ENCODE data around the gene DNER.
"Not testable (repeated sequence)": the region's sequence is repeated elsewhere in the genome, so short reads cannot be mapped to it uniquely, and the experiment has no call there.

The DNER gene

GRCh38 chr2:229614021-229614420 lies 100.3 kb downstream of the DNER start:
- not testable (repeated sequence) for ATAC-seq

DNA sequence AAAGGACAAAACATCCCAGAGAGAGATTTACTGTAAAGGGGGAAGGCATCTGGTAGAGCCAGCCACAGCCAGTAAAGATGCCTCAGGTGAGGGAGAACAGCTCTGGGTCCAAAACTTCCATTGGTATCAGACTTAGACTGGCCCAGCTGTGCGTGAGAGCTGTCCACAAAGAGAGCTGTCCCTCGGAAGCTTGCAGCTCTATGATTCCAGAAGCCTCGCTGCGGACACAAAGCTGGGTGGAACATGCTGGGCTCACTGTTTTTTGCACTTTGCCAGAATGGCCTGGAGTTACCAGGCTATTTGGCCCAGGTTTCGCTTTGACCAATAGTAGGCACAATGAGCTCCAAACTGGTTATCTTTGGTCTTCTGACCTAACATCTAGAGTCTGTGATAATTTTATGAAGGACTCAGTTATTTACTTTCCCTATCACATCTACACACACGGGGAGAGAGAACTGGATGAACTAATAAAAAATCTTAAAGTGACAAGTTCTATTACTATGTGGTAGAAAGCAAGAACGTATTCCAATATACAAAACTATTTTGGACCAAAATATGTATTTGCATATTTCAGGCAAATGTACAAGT lies 101.9 kb downstream of the DNER start:
- no peak for ATAC-seq

DNA sequence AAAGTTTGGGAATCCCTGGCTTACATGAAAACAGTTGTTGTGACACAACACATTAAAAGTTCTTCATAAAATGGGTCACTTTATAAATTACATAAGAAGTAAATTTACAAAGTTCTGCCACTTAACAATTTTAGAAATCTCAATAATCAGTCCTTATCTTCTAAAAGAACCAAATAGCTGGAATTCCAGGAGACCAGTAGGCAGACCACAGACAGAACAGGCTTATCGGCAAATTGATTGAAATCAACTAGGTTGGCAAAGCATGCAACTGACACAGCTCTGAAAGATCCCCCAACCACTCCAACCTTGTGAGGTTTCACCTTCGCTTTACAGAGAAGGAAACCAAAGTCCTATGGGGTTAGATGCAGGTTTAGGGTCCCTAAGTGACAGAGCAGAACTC lies 103.0 kb downstream of the DNER start:
- no peak for ATAC-seq

DNA sequence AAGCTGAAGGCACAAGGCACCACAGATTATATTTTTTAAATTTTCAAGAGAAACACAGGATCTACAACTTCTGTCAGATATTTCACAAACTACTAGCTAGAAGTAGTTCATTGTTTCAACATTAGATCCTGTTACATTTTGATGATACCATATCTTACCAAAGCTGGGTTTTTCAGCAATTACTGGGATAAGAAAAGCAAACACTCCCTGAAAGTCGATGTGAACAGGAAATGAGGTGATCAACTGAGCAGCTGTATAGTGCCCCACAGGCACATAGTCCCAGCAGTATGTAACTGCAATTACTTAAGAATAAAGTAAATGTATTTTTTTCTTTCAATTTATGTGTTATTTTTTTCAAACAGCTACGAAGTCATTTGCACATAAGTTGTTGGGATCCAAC lies 103.5 kb downstream of the DNER start:
- no peak for ATAC-seq

- ATAC-seq = no peak
These were observed 104.0 kb downstream of the DNER start for GRCh38 chr2:229610333-229610732.

- no peak for ATAC-seq
These were observed 112.4 kb downstream of the DNER start for GRCh38 chr2:229601936-229602335.

DNA sequence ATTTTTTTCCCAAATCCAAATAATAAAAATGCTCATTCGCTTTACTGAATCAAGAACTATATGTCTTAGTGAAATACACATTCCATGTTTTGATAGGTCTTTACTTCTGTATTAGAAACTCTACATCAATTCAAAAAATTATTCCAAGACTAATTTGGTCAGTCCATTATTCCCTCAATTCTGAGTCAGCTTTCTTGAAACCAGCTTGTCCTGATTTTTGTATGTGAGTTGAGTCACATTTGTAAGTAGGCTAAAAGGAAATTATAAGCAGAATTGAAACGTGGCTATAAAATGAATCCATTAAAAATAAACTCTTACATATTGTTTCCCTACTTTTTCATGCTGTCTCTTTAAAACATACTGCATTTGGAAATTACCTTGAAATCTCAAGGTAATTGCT lies 113.0 kb downstream of the DNER start:
- ATAC-seq = no peak

GRCh38 chr2:229598227-229598626 lies 116.1 kb downstream of the DNER start:
- ATAC-seq = no peak

DNA sequence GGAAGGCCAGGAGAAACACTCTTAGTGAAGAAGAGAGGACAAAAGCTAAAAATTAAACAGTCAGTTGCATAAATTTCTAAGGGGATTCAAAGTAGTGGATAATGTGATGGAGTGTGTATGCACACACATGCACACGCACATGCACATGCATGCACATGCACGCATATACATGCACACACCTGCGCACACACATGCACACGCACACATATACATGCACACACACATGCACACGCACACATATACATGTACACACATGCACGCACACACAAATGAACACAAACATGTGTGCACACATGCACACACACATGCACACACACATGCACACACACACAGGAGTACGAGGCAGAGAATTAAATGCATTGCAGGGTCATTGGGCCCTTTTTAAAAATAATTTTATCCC lies 117.6 kb downstream of the DNER start:
- no peak for ATAC-seq

DNA sequence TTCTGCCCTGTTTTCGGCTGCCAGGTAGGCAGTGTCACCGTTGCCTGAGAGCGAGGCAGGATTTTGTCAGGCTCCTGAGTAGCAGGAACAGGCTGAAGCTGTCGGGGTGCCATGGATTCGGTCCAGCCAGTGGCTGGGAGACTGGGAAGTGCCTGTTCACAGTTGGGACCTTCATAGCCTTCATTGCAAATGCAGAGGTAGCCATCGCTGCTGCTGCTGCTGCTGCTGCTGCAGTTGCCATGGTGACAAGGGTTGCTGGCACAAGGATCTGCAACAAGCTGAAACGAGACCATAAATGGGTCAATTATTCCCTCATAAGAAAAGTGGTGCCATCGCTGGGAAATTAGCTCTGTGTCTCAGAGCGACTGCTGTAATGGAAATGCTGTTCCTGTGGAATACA lies 122.7 kb downstream of the DNER start:
- no peak for ATAC-seq

- no peak for ATAC-seq
These were observed 127.3 kb downstream of the DNER start for GRCh38 chr2:229586746-229587705.

- ATAC-seq = no peak
These were observed 128.3 kb downstream of the DNER start for GRCh38 chr2:229586012-229586411.

DNA sequence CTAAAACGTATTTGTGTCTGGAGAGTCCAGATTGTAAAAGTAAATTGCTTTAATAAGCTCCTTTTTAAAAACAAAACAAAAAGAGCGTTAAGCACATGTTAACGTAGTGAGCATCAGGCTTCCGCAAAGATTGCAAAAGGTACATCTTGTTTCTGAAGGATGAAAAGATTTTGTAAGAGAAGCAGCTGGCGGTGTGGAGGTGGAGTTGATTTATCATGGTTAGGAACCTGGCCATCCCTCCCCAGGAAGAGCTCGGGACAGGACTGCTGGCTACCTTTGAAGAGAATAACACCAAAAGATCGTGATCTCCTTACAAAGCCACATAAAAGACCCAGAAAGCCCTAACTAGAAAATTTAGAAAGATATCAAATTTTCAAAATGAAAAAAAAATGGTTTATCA lies 132.2 kb downstream of the DNER start:
- no peak for ATAC-seq

DNA sequence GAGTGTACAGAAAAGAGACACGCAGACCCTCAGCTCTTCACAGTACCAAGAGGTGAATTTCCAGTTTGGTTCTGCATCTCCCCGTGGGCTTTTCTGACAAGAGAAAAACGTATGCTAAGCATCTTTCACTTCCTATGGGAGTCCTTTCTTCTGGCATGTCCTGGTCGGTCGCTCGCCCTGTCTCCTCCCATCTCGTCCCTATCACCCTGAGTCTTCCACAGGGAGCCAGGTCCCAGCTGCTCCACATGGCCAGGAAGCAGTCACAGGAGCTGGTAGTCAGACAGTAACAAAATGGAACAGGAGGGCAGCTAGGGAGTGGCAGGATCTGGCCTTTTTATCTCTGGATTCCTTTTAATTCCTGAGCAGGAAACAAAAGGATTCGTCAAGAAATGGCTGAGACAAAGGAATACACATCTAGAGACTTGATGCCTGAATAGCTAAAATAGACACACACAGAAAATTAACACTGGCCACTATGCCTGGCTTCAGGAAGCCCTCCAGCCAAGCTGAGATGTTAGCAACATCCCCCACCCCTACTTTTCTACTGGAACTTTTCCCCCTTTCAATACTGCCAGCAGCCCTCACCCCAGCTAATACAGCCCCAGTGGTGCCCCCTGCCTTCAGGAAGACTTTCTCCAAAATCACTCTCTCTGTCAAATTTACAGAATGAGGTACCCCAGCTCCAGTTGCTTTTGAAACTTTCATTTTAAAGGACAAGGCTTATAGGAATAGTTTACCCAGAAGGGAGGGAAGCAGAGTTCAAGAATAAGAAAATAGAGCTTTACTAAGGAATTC lies 136.1 kb downstream of the DNER start:
- no peak for ATAC-seq

DNA sequence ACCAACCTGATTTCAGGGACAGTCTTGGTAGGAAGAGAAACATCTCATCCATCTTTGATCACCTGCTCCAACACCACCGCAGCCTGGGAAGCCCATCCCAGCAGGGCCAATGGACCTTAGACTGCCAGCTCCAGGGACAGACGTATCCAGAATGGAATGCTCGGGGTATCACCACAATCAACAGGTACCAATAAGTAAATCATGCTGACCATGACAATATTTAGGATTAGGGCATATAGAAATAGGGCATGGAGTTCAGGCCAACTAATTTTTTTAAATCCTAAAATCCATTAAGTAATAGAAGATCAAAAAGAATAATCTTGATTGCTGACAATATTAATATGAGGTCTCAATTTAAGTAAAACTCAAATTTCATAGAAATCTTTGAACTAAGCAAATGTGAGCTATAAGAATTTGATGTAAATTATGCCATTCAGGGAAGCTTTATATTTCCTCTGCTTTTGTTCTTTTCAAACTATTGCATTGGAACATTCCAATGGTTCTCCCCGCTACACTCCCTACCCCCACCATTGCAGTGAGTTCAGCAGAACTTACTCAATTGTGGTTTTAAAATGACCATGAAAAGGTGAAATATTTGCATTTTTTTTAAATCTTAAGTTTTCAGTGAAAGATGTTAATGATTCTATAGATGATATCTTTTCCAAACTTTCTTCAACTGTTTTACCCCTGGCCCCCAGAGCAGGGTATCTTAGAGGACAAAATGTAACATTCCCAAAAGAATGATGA lies 138.6 kb downstream of the DNER start:
- no peak for ATAC-seq

- no peak for ATAC-seq
These were observed 141.7 kb downstream of the DNER start for GRCh38 chr2:229572507-229573271.

DNA sequence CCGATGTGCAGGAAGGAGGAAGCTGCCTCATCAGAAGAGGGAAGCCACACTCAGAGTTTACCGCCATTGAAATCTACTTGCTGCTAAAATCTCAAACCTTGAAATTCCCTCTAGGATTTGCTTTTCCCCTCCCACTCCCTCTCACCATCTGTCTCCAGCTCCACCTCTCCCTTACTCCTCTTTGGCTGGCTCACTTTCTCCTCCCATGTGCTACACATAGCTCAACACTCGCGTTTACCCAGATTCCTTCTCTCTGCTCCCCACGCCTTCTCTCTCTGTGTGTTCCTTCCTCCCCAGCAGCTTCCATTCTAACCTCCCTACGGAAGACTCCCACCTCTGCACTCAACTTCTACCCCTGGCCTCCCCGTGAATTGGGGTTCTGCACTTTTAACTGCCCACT lies 143.1 kb downstream of the DNER start:
- no peak for ATAC-seq

DNA sequence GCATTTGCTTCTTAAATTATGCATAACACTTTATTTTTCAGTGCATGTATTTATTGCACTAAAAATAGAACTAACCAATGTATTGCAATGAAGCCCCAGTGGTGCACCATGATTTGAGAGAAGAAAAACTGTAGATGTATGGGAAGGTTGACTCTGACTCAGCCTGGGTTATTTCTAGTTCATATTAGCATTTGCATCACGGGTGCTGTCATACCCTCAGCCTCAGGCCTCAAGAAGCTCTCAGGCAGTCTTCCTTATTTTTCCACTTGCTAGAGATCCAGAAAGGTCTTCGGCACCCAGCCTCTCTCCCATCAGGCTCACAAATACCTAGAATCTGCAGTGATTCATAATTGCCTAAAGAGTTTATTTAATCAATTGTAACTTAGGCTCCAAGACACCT lies 148.0 kb downstream of the DNER start:
- no peak for ATAC-seq

DNA sequence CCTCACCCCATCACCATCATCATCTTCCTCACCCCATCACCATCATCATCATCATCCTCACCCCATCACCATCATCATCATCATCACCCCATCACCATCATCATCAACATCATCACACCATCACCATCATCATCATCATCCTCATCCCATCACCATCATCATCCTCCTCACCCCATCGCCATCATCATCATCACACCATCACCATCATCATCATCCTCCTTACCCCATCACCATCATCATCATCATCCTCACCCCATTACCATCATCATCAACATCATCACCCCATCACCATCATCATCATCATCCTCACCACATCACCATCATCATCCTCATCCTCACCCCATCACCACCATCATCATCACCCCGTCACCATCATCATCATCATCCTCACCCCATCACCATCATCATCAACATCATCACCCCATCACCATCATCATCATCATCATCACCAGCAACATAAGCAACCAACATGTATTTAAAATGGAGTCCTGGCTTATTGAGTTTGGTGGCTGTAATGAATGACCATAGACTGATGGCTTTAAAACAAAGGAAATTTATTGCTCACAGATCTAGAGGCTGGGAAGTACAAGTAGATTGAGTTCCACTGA lies 150.0 kb downstream of the DNER start:
- no peak for ATAC-seq

DNA sequence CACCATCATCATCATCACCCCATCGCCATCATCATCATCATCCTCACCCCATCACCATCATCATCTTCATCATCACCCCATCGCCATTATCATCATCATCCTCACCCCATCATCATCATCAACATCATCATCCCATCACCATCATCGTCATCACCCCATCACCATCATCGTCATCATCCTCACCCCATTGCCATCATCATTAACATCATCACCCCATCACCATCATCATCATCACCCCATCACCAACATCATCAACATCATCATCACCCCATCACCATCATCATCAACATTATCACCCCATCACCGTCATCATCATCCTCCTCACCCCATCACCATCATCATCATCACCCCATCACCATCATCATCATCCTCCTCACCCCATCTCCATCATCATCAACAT lies 151.0 kb downstream of the DNER start:
- ATAC-seq = no peak

DNA sequence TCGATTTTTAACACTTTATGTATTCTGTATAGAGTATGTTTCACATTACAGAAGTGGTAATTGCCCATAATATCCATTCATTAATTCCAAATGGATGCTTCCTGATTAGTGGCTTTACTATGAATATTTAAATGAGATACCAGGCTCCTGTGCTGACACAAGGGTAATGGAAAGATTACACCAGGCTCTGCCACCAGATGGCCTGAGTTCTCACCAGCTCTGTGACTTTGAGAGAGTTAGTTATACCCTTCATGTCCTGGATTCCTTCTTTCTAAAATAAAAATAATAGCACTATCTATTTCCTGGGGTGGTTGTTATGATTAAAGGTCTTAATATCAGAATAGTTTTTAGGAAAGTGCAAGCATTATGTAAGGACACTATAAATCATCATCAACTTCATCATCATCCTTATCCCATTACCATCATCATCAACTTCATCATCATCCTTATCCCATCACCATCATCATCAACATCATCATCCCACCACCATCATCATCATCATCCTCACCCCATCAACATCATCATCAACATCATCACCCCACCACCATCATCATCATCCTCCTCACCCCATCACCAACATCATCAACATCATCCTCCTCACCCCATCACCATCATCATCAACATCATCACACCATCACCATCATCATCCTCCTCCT lies 151.8 kb downstream of the DNER start:
- no peak for ATAC-seq

Measured in activated CD4-positive, CD25-positive, alpha-beta regulatory T cell treated with anti-CD3 and anti-CD28 coated beads, Interleukin-2, amount 50 U/mL, for 24 hours (primary cell).